ENCODE data around the gene ATXN1.

ATXN1 gene

GRCh38 chr6:16267428-16268263 lies 493.6 kb downstream of the ATXN1 start:
- TF ChIP-seq CTCF (IDR thresholded peaks at IDR 0.05), result no peak

- TF ChIP-seq CTCF (IDR thresholded peaks at IDR 0.05), result no peak
Measured at GRCh38 chr6:16265351-16266341, 495.6 kb downstream of the ATXN1 start.

GRCh38 chr6:16264785-16265184 lies 496.5 kb downstream of the ATXN1 start:
- no peak for TF ChIP-seq CTCF (IDR thresholded peaks at IDR 0.05)

GRCh38 chr6:16258709-16259075 lies 502.6 kb downstream of the ATXN1 start:
- TF ChIP-seq CTCF (IDR thresholded peaks at IDR 0.05), result no peak

- TF ChIP-seq CTCF (IDR thresholded peaks at IDR 0.05), result no peak
Measured at GRCh38 chr6:16257999-16258708, 503.1 kb downstream of the ATXN1 start.

- TF ChIP-seq CTCF (IDR thresholded peaks at IDR 0.05), result no peak
Measured at GRCh38 chr6:16256781-16257180, 504.5 kb downstream of the ATXN1 start.

GRCh38 chr6:16254535-16254934 lies 506.7 kb downstream of the ATXN1 start:
- TF ChIP-seq CTCF (IDR thresholded peaks at IDR 0.05), result no peak
